ENCODE measurements around the gene PLCG2.

PLCG2 gene

GRCh38 chr16:81881228-81881627 is 102.1 kb downstream of the PLCG2 start:
- no peak for DNase-seq

- no peak for DNase-seq
Measured at GRCh38 chr16:81882559-81882958, 103.5 kb downstream of the PLCG2 start.

GRCh38 chr16:81883235-81883634 is 104.1 kb downstream of the PLCG2 start:
- DNase-seq, result no peak

GRCh38 chr16:81885976-81886586 is 107.0 kb downstream of the PLCG2 start:
- peak in 1 of 6 experiments; percentile 3 for DNase-seq

GRCh38 chr16:81888520-81889394 is 109.7 kb downstream of the PLCG2 start:
- no peak for DNase-seq

- DNase-seq, result no peak
Measured at GRCh38 chr16:81891736-81892364, 112.8 kb downstream of the PLCG2 start.

GRCh38 chr16:81894592-81894991 is 115.5 kb downstream of the PLCG2 start:
- DNase-seq, result no peak

- DNase-seq, result no peak
Measured at GRCh38 chr16:81896902-81897301, 117.8 kb downstream of the PLCG2 start.

GRCh38 chr16:81899601-81900000 is 120.5 kb downstream of the PLCG2 start:
- DNase-seq, result no peak

GRCh38 chr16:81900014-81900413 is 120.9 kb downstream of the PLCG2 start:
- DNase-seq, result no peak

GRCh38 chr16:81900456-81900855 is 121.4 kb downstream of the PLCG2 start:
- no peak for DNase-seq

GRCh38 chr16:81901484-81901883 is 122.4 kb downstream of the PLCG2 start:
- DNase-seq, result no peak

- DNase-seq, result no peak
Measured at GRCh38 chr16:81902025-81902424, 122.9 kb downstream of the PLCG2 start.

GRCh38 chr16:81904320-81904719 is 125.2 kb downstream of the PLCG2 start:
- no peak for DNase-seq

- no peak for DNase-seq
Measured at GRCh38 chr16:81905277-81905676, 126.2 kb downstream of the PLCG2 start.

- DNase-seq, result no peak
Measured at GRCh38 chr16:81907681-81908080, 128.6 kb downstream of the PLCG2 start.

GRCh38 chr16:81908466-81909262 is 129.6 kb downstream of the PLCG2 start:
- no peak for DNase-seq

- DNase-seq, result no peak
Measured at GRCh38 chr16:81910366-81910885, 131.3 kb downstream of the PLCG2 start.

GRCh38 chr16:81912395-81912794 is 133.3 kb downstream of the PLCG2 start:
- DNase-seq, result no peak

- no peak for DNase-seq
Measured at GRCh38 chr16:81913222-81913621, 134.1 kb downstream of the PLCG2 start.

GRCh38 chr16:81917375-81917774 is 138.3 kb downstream of the PLCG2 start:
- DNase-seq, result no peak

GRCh38 chr16:81918927-81919326 is 139.8 kb downstream of the PLCG2 start:
- no peak for DNase-seq

- no peak for DNase-seq
Measured at GRCh38 chr16:81920498-81920897, 141.4 kb downstream of the PLCG2 start.
